A549 (cell line): ENCODE results near the gene EXO1. TPM values are rescaled to one million over a fixed set of nuclear protein-coding genes. Genes with fewer than 3 reads are reported as not detected.

Experiments used
- BCL3 ChIP-seq: fragments of >200 bp; sonication (Bioruptor Twin); formaldehyde crosslinking; IDR thresholded peaks from 3 replicates; pipeline ENCODE4 v1.6.1; 2016
- BHLHE40 ChIP-seq: IDR thresholded peaks from 2 replicates; pipeline ENCODE4 v1.6.1; 2012; ENCODE audit warnings: low read depth, low read length, inconsistent platforms
- CBX8 ChIP-seq: fragments of 200-600 bp; sonication (generic); IDR thresholded peaks from 2 replicates; pipeline ENCODE4 v1.6.1; 2016
- CEBPB ChIP-seq, 2 experiments: fragments of >200 bp in 1 of 2; sonication (Bioruptor Twin) in 1 of 2; formaldehyde crosslinking in 1 of 2; IDR thresholded peaks; 2 replicates each; pipeline ENCODE4 v1.6.1; 2012 to 2016
- CHD2 ChIP-seq: fragments of 150-350 bp; IDR thresholded peaks from 2 replicates; pipeline ENCODE4 v1.6.1; 2014; ENCODE audit warnings: low read length; ENCODE audit not compliant: partially characterized antibody
- CHD4 ChIP-seq: fragments of 200-600 bp; sonication (generic); IDR thresholded peaks from 2 replicates; pipeline ENCODE4 v1.6.1; 2016; ENCODE audit warnings: antibody characterized with exemption, mild to moderate bottlenecking, borderline replicate concordance
- FOSL2 ChIP-seq, 2 experiments: fragments of 450-650 bp in 1 of 2; fragments of >200 bp in 1 of 2; sonication (Bioruptor Twin) in 1 of 2; formaldehyde crosslinking; IDR thresholded peaks; 2 replicates each; pipeline versions ENCODE4 v1.5.0 to v1.6.1; 2016 to 2020; ENCODE audit warnings: mild to moderate bottlenecking in 1 of 2, moderate library complexity in 1 of 2
- HMGXB4 ChIP-seq: fragments of 250-450 bp; sonication (Bioruptor Pico); IDR thresholded peaks from 2 replicates; pipeline ENCODE4 v1.5.0; 2021; ENCODE audit warnings: mild to moderate bottlenecking, moderate library complexity, borderline replicate concordance
- HOXB13 ChIP-seq: fragments of 250-450 bp; sonication (Bioruptor Pico); IDR thresholded peaks from 2 replicates; pipeline ENCODE4 v1.5.0; 2020; ENCODE audit warnings: low read depth, mild to moderate bottlenecking, moderate library complexity
- HOXB5 ChIP-seq: fragments of 250-450 bp; sonication (Bioruptor Pico); IDR thresholded peaks from 2 replicates; pipeline ENCODE4 v1.5.0; 2020; ENCODE audit warnings: mild to moderate bottlenecking, moderate library complexity
- JUN ChIP-seq, 2 experiments: fragments of >200 bp; sonication (Bioruptor Twin); formaldehyde crosslinking; IDR thresholded peaks; 2 replicates in 1 of 2; 3 replicates in 1 of 2; pipeline ENCODE4 v1.6.1; 2016 to 2017
- JUNB ChIP-seq: fragments of >200 bp; sonication (Bioruptor Twin); formaldehyde crosslinking; IDR thresholded peaks from 2 replicates; pipeline ENCODE4 v1.6.1; 2016
- KDM1A ChIP-seq: fragments of 200-600 bp; sonication (generic); IDR thresholded peaks from 2 replicates; pipeline ENCODE4 v1.6.1; 2016; ENCODE audit warnings: low read depth, mild to moderate bottlenecking
- KDM5A ChIP-seq: fragments of 200-600 bp; sonication (generic); IDR thresholded peaks from 2 replicates; pipeline ENCODE4 v1.6.1; 2016; ENCODE audit warnings: antibody characterized with exemption, mild to moderate bottlenecking
- MAZ ChIP-seq: fragments of 150-350 bp; IDR thresholded peaks from 2 replicates; pipeline ENCODE4 v1.6.1; 2014; ENCODE audit warnings: antibody characterized with exemption, low read depth, low read length, borderline replicate concordance
- MYC ChIP-seq: IDR thresholded peaks from 2 replicates; pipeline ENCODE4 v1.6.1; 2012; ENCODE audit warnings: mild to moderate bottlenecking, inconsistent platforms, low read length, improper control_type of control experiment, borderline replicate concordance
- NFE2L2 ChIP-seq: fragments of 150-350 bp; conservative IDR thresholded peaks from 2 replicates; pipeline ENCODE4 v1.6.1; 2014; ENCODE audit warnings: low read length
- NPAS2 ChIP-seq: fragments of 250-450 bp; sonication (Bioruptor Pico); IDR thresholded peaks from 2 replicates; pipeline ENCODE4 v1.8.0; 2022; ENCODE audit warnings: mild to moderate bottlenecking, moderate library complexity, borderline replicate concordance
- NR3C1 ChIP-seq: fragments of >200 bp; sonication (Bioruptor Twin); formaldehyde crosslinking; IDR thresholded peaks from 3 replicates; pipeline ENCODE4 v1.6.1; 2017
- PBX3 ChIP-seq: IDR thresholded peaks from 2 replicates; pipeline ENCODE4 v1.6.1; 2012
- POLR2A ChIP-seq: IDR thresholded peaks from 2 replicates; pipeline ENCODE4 v1.6.1; 2012; ENCODE audit warnings: mild to moderate bottlenecking, low read length
- RNF2 ChIP-seq: fragments of 200-600 bp; sonication (generic); IDR thresholded peaks from 2 replicates; pipeline ENCODE4 v1.6.1; 2016; ENCODE audit warnings: low read depth, mild to moderate bottlenecking, antibody characterized with exemption, moderate library complexity, borderline replicate concordance
- USF2 ChIP-seq: fragments of 450-650 bp; IDR thresholded peaks from 2 replicates; pipeline ENCODE4 v1.6.1; 2014; ENCODE audit warnings: antibody characterized with exemption
- ZC3H11A ChIP-seq: fragments of 450-650 bp; IDR thresholded peaks from 2 replicates; pipeline ENCODE4 v1.6.1; 2014; ENCODE audit warnings: antibody characterized with exemption, mild to moderate bottlenecking
- polyA plus RNA-seq, 4 experiments: library from polyadenylated mRNA; depleted of rRNA in 3 of 4; stranded (reverse); fragments of >200 nt; fragmentation: RNase III in 1 of 4; extraction: RNeasy Plus Mini Kit Qiagen cat#74134 plus additional on column Dnase treatment in 1 of 4; gene quantifications; 2 replicates in 3 of 4; 3 replicates in 1 of 4; pipeline ENCODE4 v1.2.3, GENCODE V29; 2011 to 2017
- TF ChIP-seq, protein P1 (sequence below): fragments of 250-450 bp; sonication (Bioruptor Pico); IDR thresholded peaks from 2 replicates; pipeline ENCODE4 v1.5.0; 2020; ENCODE audit warnings: low read depth, mild to moderate bottlenecking, moderate library complexity

EXO1 gene
- polyA plus RNA-seq, 2 of the 4 experiments (the other 2 are of a cell fraction) = 23.0 to 33.1 TPM

DNA sequence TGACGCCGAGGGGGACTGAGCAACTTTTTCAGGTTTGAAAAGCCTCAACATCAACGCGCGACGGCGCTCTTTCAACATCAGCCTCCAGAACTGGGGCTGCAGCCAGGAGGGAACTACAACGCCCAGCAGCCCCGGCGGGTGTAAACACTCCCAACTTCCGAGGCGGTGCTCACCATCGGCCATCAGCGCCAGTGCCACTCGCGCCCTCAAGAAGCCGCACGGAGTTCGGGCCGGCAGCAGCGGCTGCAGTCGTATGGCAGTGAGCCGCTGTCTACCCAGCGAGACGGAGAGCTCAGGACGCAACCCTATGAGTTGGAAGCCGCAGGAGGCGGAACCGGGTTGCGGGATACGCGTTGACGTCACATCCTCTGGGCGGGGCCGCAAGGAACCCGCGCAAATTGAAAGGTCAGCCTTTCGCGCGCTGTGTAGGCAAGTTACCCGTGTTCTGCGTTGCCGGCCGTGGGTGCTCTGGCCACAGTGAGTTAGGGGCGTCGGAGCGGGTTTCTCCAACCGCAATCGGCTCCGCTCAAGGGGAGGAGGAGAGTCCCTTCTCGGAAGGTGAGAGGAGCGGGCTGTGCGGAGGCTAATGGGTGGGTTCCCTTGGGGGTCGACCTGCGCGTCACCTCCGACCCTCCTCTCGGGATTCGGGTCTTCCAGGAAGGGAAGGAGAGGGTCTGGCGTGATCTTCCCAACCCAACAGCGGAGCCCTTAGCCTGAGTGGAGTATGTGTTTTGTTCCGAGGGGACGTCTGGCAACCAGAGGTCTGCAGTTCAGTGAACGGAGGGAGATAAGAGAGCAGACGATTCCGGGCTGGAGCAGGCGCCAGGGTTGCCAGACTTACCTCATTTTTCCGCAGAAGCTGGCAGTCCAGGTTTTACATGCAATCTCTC is at the start of gene EXO1 (continued):
- TF ChIP-seq USF2 = no peak
- TF ChIP-seq CHD4 = no peak
- no peak for TF ChIP-seq KDM1A
- no peak for TF ChIP-seq BHLHE40
- no peak for TF ChIP-seq RNF2
- TF ChIP-seq MAZ = no peak
- TF ChIP-seq MYC = no peak; the same call in 1 of the 2 replicates
- no peak for TF ChIP-seq HMGXB4
- no peak for TF ChIP-seq ZC3H11A
- TF ChIP-seq CEBPB (IDR thresholded peaks at IDR 0.05) = no peak; a peak in 1 of 4 replicates
- TF ChIP-seq JUNB = no peak
- no peak for TF ChIP-seq HOXB5 (CRISPR knock-in tag)
- no peak for TF ChIP-seq CHD2
- TF ChIP-seq PBX3 = no peak
- no peak for TF ChIP-seq HOXB13 (CRISPR knock-in tag)
- no peak for TF ChIP-seq FOSL2 (IDR thresholded peaks at IDR 0.05)
- TF ChIP-seq FOSL2 (CRISPR knock-in tag; IDR thresholded peaks at IDR 0.05) = no peak
- TF ChIP-seq CBX8 = no peak
- TF ChIP-seq NR3C1 = no peak
- peak; percentile 91 for TF ChIP-seq KDM5A
- no peak for TF ChIP-seq NPAS2
- peak; percentile 54 for TF ChIP-seq POLR2A
- TF ChIP-seq BCL3 = no peak
- TF ChIP-seq, protein P1, sequence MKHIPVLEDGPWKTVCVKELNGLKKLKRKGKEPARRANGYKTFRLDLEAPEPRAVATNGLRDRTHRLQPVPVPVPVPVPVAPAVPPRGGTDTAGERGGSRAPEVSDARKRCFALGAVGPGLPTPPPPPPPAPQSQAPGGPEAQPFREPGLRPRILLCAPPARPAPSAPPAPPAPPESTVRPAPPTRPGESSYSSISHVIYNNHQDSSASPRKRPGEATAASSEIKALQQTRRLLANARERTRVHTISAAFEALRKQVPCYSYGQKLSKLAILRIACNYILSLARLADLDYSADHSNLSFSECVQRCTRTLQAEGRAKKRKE (CRISPR knock-in tag) = no peak
- no peak for TF ChIP-seq NFE2L2
- peak in 1 of 2 experiments; percentile 77; a peak in 3 of 5 replicates for TF ChIP-seq JUN (IDR thresholded peaks at IDR 0.05)
